ENCODE measurements around the gene SMCO4.

- TF ChIP-seq EZH2 (IDR thresholded peaks at IDR 0.05; ENCODE audit: borderline replicate concordance, low read length) (no peak), CTCF (IDR thresholded peaks at IDR 0.05; ENCODE audit: low read length) (no peak)
Observed at GRCh38 chr11:93529707-93530467, 13.3 kb downstream of the SMCO4 start.

Measured in OCI-LY1 (cell line).